ENCODE data around the gene C16orf54.
"Not testable (repeated sequence)": the region's sequence is repeated elsewhere in the genome, so short reads cannot be mapped to it uniquely, and the experiment has no call there.

The C16orf54 gene

DNA sequence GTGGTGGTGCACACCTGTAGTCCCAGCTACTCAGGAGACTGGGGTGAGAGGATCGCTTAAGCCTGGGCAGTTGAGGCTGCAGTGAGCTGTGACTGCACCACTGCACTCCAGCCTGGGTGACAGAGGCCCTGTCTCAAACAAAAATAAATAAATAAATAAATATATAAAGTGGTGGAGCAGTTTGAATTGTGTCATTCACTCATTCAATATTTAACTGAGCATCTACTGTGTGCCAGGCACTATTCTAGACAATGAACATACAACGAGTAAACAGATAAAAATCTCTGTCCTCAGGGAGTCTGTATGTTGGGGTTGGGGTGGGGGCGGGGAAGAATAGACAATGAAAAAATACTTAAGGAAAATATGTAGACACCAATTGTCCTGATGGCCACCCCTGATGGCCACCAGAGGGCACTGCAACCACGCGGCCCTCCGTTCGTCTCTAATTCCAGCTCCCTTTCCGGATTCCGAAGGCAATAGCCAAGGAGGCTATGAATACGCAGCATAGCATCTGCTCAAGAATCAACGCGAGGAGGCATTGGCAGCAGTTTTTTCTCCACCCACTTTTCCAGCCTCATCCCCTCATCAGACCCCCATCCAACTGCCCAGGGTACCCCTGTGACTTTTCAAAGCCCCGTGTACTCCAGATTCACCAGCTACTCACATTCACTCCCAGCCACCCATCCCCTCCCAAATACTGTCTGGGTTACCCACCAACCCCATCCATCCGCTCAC lies 45.4 kb downstream of the C16orf54 start:
- peak; percentile 43 for DNase-seq

DNA sequence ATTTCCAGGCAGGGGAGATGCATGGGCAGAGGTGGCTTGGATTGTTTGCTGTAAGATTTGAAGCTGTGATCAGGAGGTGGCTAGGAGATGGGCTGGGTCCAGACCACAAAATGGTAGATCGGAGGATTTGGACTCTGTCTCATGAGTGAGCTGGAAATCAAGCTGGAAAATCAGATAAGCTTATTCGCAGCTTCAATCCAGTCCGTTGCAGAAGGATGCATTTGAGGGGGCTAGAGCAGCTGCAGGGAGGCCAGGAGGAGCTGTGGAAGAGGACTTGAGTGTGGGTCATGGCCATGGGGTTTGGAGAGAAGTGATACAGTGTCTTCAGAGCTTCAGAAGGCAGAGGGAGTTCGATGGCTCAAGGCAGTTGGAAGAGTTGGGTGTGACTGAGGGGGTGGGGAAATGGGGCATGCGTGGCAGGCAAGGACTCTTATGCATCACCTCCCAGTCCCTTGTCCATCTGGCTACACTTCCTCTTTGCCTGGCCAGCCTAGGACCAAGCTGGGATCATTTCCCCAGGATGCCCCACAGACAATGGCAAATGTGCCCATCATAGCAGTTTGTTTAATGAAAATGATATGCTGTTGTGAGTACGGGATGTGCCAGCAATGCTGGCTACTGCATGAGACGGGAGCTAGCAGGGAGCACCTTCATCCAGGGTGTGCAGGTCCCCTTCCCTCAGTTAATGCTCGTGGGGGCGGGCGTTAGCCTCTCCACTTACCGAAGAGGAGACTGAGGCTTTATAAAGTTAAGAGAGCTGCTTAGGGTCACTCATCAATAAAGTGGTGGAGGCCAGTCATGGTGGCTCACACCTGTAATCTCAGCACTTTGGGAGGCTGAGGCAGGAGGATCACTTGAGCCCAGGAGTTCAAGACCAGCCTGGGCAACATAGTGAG lies 46.2 kb downstream of the C16orf54 start:
- DNase-seq = no peak

DNA sequence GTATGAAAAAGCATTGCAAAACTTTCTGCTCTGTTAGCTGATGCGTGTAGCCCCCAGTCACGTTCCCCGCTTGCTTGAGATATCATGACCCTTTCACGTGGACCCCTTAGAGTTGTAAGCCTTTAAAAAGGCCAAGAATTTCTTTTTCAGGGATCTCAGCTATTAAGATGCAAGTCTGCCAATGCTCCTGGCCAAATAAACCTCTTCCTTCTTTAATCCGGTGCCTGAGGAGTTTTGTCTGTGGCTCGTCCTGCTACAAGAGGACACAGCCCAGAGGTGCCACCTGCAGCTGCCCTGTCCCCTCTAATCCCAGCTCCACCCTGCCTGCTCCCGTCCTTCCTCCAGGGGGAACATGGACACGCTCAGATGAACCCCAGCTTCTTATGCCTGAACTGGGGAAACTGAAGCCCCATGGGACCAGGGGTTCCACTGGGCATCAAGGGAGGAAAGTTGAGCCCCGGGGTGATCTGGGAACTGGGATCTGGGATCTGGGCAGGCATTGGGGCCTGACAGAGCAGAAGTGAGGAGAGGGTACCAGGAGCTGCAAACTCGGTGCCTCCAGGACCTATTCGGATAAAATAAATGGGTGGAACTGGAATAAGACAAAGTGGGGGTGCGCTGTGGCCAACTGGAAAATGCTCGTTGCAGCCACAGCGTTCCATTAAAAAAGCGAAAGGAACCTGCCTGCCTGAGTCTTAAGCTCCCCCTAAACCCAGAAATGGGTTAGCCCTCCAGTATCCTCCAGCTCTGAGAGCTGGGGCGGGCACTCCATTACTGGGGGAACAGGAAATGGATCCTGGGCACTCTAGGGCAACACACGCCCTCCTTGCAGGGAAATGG lies 47.1 kb downstream of the C16orf54 start:
- no peak for DNase-seq

DNA sequence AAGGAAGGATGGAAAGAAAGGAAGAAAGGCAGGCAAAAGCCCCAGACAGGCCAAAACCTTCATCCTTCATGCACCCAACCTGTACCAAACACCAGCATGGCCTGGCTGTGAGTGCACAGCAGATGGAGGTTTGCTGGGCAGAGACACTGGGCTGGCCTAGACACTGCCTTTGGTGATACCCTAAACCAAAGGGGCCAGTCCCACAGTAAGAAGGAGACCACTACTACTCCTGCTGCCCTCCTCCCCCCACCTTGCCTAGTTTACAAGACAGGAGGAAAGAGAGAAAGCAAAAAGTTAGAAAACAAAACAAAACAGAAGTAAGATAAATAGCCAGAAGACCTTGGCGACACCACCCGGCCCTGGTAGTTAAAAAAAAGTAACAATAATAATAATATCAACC lies 47.7 kb downstream of the C16orf54 start:
- DNase-seq = no peak

GRCh38 chr16:29697391-29697790 lies 48.4 kb downstream of the C16orf54 start:
- no peak for DNase-seq

DNA sequence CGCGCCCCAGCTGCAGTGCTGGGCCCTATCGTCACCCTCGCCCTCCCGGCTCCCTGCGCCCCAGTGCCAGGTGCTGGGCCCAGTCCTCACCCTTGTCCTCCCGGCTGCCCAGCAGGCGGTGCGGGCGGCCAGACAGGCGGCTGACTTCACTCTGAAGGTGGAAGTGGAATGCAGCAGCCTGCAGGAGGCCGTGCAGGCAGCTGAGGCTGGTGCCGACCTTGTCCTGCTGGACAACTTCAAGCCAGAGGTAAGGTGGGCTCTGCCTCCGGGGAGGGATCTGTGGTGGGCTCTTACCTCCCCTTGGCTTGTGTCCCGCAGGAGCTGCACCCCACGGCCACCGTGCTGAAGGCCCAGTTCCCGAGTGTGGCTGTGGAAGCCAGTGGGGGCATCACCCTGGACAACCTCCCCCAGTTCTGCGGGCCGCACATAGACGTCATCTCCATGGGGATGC lies 48.9 kb downstream of the C16orf54 start:
- DNase-seq = no peak

GRCh38 chr16:29695675-29696074 lies 50.1 kb downstream of the C16orf54 start:
- not testable (repeated sequence) for DNase-seq

DNA sequence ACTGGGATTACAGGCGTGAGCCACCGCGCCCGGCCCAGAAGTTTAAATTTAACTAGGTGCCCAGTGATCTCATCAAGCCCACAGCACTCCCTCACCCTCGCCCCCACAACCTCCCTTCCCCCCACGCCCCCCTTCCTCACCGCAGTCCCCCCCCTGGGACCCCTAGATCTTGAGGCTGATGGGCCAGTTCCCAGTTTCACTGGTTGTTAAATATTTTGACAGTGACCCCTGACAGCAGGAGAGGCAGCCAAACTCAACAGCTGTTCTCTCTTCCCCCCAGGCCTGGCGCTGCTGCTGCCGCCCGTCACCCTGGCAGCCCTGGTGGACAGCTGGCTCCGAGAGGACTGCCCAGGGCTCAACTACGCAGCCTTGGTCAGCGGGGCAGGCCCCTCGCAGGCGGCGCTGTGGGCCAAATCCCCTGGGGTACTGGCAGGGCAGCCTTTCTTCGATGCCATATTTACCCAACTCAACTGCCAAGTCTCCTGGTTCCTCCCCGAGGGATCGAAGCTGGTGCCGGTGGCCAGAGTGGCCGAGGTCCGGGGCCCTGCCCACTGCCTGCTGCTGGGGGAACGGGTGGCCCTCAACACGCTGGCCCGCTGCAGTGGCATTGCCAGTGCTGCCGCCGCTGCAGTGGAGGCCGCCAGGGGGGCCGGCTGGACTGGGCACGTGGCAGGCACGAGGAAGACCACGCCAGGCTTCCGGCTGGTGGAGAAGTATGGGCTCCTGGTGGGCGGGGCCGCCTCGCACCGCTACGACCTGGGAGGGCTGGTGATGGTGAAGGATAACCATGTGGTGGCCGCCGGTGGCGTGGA lies 51.2 kb downstream of the C16orf54 start:
- DNase-seq = no peak

DNA sequence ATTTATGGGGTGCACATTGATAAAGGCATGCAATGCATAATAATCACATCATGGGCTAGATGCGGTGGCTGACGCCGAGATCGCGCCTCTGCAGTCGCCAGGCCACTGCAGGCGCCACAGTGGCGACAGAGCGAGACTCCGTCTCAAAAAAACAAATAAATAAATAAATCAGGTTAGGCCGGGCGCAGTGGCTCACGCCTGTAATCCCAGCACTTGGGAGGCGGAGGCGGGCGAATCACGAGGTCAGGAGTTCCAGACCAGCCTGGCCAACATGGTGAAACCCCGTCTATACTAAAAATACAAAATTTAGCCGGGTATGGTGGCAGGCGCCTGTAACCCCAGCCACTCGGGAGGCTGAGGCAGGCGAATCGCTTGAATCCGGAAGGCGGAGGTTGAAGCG lies 53.2 kb downstream of the C16orf54 start:
- DNase-seq = not testable (repeated sequence)

Measured in NCI-H1105 treated with DMSO at 0.1 percent for 48 hours (cell line).